ENCODE results near the gene SGSM2.

The SGSM2 gene

GRCh38 chr17:2380226-2380922 is 43.1 kb downstream of the SGSM2 start:
- Histone ChIP-seq H3K9ac (ENCODE audit: low read length in 5 of 5) (no peak overlapping the region), H3K4me3 (ENCODE audit: low read depth in 1 of 5, low read length in 5 of 5) (no peak overlapping the region), H3K9me3 (ENCODE audit: control insufficient read depth in 5 of 5, low read length in 5 of 5) (no peaks in the 10 kb centered on the region), H3K36me3 (ENCODE audit: control insufficient read depth in 5 of 5, insufficient read depth in 5 of 5, low read length in 5 of 5) (peaks cover 0 to 63% (median 52%) of the 10 kb centered on the region in 5 donors), H3K27ac (ENCODE audit: low read depth, low read length) (no peak overlapping the region), H3K4me1 (ENCODE audit: control insufficient read depth in 5 of 5, insufficient read depth in 5 of 5, low read length in 5 of 5) (peaks cover 0 to 26% (median 17%) of the 10 kb centered on the region in 5 donors), H3K27me3 (ENCODE audit: control insufficient read depth in 5 of 5, insufficient read depth in 4 of 5, low read length in 5 of 5) (no peaks in the 10 kb centered on the region)

GRCh38 chr17:2380950-2381649 is 43.8 kb downstream of the SGSM2 start:
- Histone ChIP-seq H3K27ac (ENCODE audit: low read depth, low read length) (no peak overlapping the region), H3K9ac (ENCODE audit: low read length in 5 of 5) (no peak overlapping the region), H3K36me3 (ENCODE audit: control insufficient read depth in 5 of 5, insufficient read depth in 5 of 5, low read length in 5 of 5) (peaks cover 0 to 63% (median 52%) of the 10 kb centered on the region in 5 donors), H3K27me3 (ENCODE audit: control insufficient read depth in 5 of 5, insufficient read depth in 4 of 5, low read length in 5 of 5) (no peaks in the 10 kb centered on the region), H3K4me1 (ENCODE audit: control insufficient read depth in 5 of 5, insufficient read depth in 5 of 5, low read length in 5 of 5) (peaks cover 0 to 26% (median 20%) of the 10 kb centered on the region in 5 donors), H3K9me3 (ENCODE audit: control insufficient read depth in 5 of 5, low read length in 5 of 5) (no peaks in the 10 kb centered on the region), H3K4me3 (ENCODE audit: low read depth in 1 of 5, low read length in 5 of 5) (no peak overlapping the region)

- Histone ChIP-seq H3K9me3 (ENCODE audit: control insufficient read depth in 5 of 5, low read length in 5 of 5) (no peaks in the 10 kb centered on the region), H3K9ac (ENCODE audit: low read length in 5 of 5) (no peak overlapping the region), H3K27me3 (ENCODE audit: control insufficient read depth in 5 of 5, insufficient read depth in 4 of 5, low read length in 5 of 5) (no peaks in the 10 kb centered on the region), H3K4me3 (ENCODE audit: low read depth in 1 of 5, low read length in 5 of 5) (no peak overlapping the region), H3K27ac (ENCODE audit: low read depth, low read length) (peak overlapping the region; percentile 16), H3K4me1 (ENCODE audit: control insufficient read depth in 5 of 5, insufficient read depth in 5 of 5, low read length in 5 of 5) (peaks cover 0 to 26% (median 20%) of the 10 kb centered on the region in 5 donors), H3K36me3 (ENCODE audit: control insufficient read depth in 5 of 5, insufficient read depth in 5 of 5, low read length in 5 of 5) (peaks cover 0 to 65% (median 59%) of the 10 kb centered on the region in 5 donors)
Observed at GRCh38 chr17:2383628-2384167, 46.4 kb downstream of the SGSM2 start.

DNA sequence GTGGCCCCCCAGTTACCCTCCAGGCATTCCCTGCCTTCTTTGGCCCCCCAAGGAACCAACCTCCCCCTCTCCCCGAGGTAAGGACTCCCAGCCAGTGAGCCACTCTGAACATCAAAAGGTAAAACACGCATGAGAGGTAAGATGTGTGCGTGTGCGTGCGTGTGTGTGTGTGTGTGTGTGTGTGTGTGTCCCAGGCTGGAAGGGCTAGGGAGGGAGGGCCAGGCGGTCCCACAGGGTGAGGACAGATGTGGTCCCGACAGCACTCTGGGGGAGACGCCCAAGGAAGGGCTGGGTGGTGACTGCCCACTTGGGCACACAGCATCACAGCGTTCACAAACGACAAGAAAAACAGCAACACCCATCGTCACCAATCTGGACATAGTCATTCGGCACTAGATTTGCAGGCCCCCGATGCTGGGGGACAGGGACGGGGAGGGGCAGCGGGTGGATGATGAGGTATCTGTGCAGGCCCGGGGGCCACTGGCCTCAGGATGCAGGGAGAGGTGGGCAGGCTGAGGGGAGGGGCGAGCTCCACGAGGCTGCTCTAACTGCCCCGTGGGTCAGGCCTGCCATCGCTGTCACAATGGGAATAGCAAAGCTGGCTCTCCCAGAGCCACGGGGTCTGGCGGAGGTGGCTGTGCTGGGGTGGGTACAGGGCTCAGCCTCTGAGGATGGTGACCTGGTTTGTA is 47.3 kb downstream of the SGSM2 start:
- Histone ChIP-seq H3K9me3 (ENCODE audit: control insufficient read depth in 5 of 5, low read length in 5 of 5) (no peaks in the 10 kb centered on the region), H3K4me1 (ENCODE audit: control insufficient read depth in 5 of 5, insufficient read depth in 5 of 5, low read length in 5 of 5) (peaks cover 0 to 26% (median 20%) of the 10 kb centered on the region in 5 donors), H3K27me3 (ENCODE audit: control insufficient read depth in 5 of 5, insufficient read depth in 4 of 5, low read length in 5 of 5) (no peaks in the 10 kb centered on the region), H3K27ac (ENCODE audit: low read depth, low read length) (no peak overlapping the region), H3K4me3 (ENCODE audit: low read depth in 1 of 5, low read length in 5 of 5) (no peak overlapping the region), H3K9ac (ENCODE audit: low read length in 5 of 5) (no peak overlapping the region), H3K36me3 (ENCODE audit: control insufficient read depth in 5 of 5, insufficient read depth in 5 of 5, low read length in 5 of 5) (peaks cover 0 to 60% (median 50%) of the 10 kb centered on the region in 5 donors)

DNA sequence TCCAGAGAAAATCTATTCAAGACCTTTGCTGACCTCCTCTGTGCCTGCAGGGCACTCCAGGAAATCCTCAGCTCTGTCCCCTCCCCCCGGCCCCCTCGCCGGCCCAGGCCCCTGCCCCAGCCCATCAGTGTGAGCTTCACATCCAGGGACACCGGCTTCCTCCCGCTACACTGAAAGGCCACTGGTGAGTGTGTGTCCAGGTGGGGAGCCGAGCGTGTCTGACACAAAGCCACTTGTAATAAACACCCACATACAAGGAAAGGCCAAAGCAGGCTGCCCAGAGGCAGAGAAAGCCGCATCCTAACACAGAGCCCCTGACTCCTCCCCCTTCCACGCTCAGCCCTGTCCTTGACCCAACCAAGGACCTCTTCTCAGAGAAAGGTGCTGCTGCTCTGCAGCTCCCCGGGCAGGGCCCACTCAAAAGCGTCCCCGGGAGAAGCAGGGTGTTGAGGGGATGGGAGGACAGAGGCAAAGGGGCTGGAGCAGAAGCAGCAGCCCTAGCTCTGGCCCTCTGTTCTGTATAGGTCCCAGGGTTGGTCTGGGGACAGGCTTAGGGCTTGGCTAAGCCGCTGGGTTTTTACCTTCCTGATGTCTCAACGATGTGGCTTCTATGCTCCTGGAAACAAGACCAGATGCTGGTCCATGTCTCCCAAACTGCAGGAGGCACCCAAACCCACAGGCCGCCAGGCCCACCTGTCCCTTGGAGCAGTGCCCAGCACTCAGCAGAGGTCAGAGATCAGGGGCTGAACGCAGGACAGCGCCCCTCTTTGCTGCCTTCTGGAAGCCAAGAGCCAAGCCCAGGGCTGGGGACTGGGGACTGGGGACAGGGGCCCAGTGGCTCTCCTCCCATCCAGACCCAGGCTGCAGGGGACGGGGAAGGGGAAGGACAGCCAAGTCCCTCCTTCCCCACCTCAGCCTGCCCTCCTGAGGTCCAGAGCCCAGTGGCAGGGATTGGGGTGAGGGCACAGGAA is 48.2 kb downstream of the SGSM2 start:
- H3K36me3 ChIP-seq (ENCODE audit: control insufficient read depth in 5 of 5, insufficient read depth in 5 of 5, low read length in 5 of 5): peaks cover 0 to 50% (median 45%) of the 10 kb centered on the region in 5 donors
- H3K27me3 ChIP-seq (ENCODE audit: control insufficient read depth in 5 of 5, insufficient read depth in 4 of 5, low read length in 5 of 5): no peaks in the 10 kb centered on the region
- H3K27ac ChIP-seq (ENCODE audit: low read depth, low read length): no peak overlapping the region

GRCh38 chr17:2386400-2387085 is 49.2 kb downstream of the SGSM2 start:
- peaks cover 12 to 41% (median 34%) of the 10 kb centered on the region in 5 donors for H3K4me1 ChIP-seq (ENCODE audit: control insufficient read depth in 5 of 5, insufficient read depth in 5 of 5, low read length in 5 of 5)
- H3K36me3 ChIP-seq (ENCODE audit: control insufficient read depth in 5 of 5, insufficient read depth in 5 of 5, low read length in 5 of 5): peaks cover 0 to 42% (median 37%) of the 10 kb centered on the region in 5 donors
- H3K27ac ChIP-seq (ENCODE audit: low read depth, low read length): no peak overlapping the region
- H3K4me3 ChIP-seq (ENCODE audit: low read depth in 1 of 5, low read length in 5 of 5): no peak overlapping the region
- no peak overlapping the region for H3K9ac ChIP-seq (ENCODE audit: low read length in 5 of 5)
- H3K27me3 ChIP-seq (ENCODE audit: control insufficient read depth in 5 of 5, insufficient read depth in 4 of 5, low read length in 5 of 5): no peaks in the 10 kb centered on the region
- no peaks in the 10 kb centered on the region for H3K9me3 ChIP-seq (ENCODE audit: control insufficient read depth in 5 of 5, low read length in 5 of 5)

More for the DNA sequence above, 48.2 kb downstream of the SGSM2 start:
- H3K4me1 ChIP-seq (ENCODE audit: control insufficient read depth in 5 of 5, insufficient read depth in 5 of 5, low read length in 5 of 5): peaks cover 5 to 31% (median 27%) of the 10 kb centered on the region in 5 donors
- no peak overlapping the region for H3K9ac ChIP-seq (ENCODE audit: low read length in 5 of 5)
- no peaks in the 10 kb centered on the region for H3K9me3 ChIP-seq (ENCODE audit: control insufficient read depth in 5 of 5, low read length in 5 of 5)
- H3K4me3 ChIP-seq (ENCODE audit: low read depth in 1 of 5, low read length in 5 of 5): no peak overlapping the region

GRCh38 chr17:2387086-2388019 is 50.1 kb downstream of the SGSM2 start:
- no peaks in the 10 kb centered on the region for H3K27me3 ChIP-seq (ENCODE audit: control insufficient read depth in 5 of 5, insufficient read depth in 4 of 5, low read length in 5 of 5)
- H3K9ac ChIP-seq (ENCODE audit: low read length in 5 of 5): no peak overlapping the region
- peaks cover 18 to 45% (median 34%) of the 10 kb centered on the region in 5 donors for H3K4me1 ChIP-seq (ENCODE audit: control insufficient read depth in 5 of 5, insufficient read depth in 5 of 5, low read length in 5 of 5)
- no peak overlapping the region for H3K27ac ChIP-seq (ENCODE audit: low read depth, low read length)
- H3K36me3 ChIP-seq (ENCODE audit: control insufficient read depth in 5 of 5, insufficient read depth in 5 of 5, low read length in 5 of 5): peaks cover 0 to 40% (median 37%) of the 10 kb centered on the region in 5 donors
- H3K9me3 ChIP-seq (ENCODE audit: control insufficient read depth in 5 of 5, low read length in 5 of 5): no peaks in the 10 kb centered on the region
- no peak overlapping the region for H3K4me3 ChIP-seq (ENCODE audit: low read depth in 1 of 5, low read length in 5 of 5)

DNA sequence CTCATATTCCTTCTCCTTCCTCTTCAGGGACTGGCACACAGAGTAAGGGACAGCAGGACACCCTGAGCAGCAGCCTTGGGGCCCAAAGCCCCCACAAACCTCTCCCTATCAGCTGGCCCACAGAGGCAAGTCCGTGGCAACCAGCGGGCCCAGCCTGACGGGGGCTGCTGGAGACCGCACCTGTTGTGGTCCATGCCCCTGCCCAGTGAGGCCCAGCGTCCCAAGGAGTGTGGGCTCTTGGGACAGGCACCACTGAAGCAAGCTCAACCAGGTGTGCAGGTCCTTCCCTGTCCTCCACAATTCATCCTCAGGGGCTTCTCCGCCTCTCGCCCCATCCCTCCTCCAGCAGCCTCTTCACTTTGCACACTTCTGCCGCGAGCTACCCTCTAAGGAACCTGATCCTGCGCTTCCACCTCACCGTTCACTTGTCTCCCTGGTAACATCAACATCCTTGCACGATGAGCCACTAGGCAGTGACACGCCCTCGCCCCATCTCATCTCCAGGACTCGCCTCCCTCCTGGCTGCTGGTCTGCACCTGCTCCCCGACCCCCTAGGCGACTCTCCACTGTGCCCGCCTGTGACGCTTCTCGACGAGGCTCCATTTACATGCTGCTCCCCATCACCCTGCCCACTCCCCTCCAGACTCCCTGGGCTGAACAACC is 50.9 kb downstream of the SGSM2 start:
- Histone ChIP-seq H3K9me3 (ENCODE audit: control insufficient read depth in 5 of 5, low read length in 5 of 5) (no peaks in the 10 kb centered on the region), H3K9ac (ENCODE audit: low read length in 5 of 5) (no peak overlapping the region), H3K4me1 (ENCODE audit: control insufficient read depth in 5 of 5, insufficient read depth in 5 of 5, low read length in 5 of 5) (peaks cover 18 to 40% (median 27%) of the 10 kb centered on the region in 5 donors), H3K36me3 (ENCODE audit: control insufficient read depth in 5 of 5, insufficient read depth in 5 of 5, low read length in 5 of 5) (peaks cover 0 to 39% (median 37%) of the 10 kb centered on the region in 5 donors), H3K27ac (ENCODE audit: low read depth, low read length) (no peak overlapping the region), H3K27me3 (ENCODE audit: control insufficient read depth in 5 of 5, insufficient read depth in 4 of 5, low read length in 5 of 5) (no peaks in the 10 kb centered on the region), H3K4me3 (ENCODE audit: low read depth in 1 of 5, low read length in 5 of 5) (no peak overlapping the region)

All from subcutaneous abdominal adipose tissue (tissue), 5 donors.